GM12874 (cell line): ENCODE results near the gene NACA2.

Experiments used
- TF ChIP-seq, protein P1 (sequence below): IDR thresholded peaks from 2 replicates; pipeline ENCODE4 v1.5.1; 2011; ENCODE audit warnings: low read depth, mild to moderate bottlenecking, control low read depth, low read length, moderate library complexity; ENCODE audit not compliant: insufficient read depth

The NACA2 gene

DNA sequence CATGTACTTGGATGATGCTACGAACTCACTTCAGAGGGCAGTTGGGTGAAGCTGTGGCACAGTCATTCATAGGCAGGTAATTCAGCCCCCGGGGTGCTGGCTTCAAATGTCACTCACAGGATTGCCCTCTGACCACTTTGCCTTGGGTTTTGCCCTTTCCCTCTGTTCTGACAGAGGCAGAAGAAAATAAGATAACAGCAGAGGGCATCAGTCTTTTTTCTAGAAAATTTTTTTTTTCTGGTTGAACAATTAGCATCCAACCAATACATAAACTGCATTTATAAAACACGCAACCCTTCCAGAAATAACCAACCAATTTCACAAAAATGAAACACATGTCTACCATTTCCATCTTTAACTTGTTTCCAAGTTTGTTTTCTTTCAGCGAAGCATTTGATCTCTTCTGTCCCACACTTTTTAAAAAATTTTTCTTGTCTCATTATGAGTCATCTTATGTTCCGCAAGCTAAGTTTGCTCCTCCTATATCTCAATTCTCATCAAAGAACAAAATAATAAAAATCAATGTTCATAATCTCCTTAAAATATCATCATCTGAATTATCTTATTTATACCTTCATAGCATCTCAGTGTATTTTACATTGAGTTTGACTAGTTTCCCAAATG lies 15.6 kb downstream of the NACA2 start:
- TF ChIP-seq, protein P1, sequence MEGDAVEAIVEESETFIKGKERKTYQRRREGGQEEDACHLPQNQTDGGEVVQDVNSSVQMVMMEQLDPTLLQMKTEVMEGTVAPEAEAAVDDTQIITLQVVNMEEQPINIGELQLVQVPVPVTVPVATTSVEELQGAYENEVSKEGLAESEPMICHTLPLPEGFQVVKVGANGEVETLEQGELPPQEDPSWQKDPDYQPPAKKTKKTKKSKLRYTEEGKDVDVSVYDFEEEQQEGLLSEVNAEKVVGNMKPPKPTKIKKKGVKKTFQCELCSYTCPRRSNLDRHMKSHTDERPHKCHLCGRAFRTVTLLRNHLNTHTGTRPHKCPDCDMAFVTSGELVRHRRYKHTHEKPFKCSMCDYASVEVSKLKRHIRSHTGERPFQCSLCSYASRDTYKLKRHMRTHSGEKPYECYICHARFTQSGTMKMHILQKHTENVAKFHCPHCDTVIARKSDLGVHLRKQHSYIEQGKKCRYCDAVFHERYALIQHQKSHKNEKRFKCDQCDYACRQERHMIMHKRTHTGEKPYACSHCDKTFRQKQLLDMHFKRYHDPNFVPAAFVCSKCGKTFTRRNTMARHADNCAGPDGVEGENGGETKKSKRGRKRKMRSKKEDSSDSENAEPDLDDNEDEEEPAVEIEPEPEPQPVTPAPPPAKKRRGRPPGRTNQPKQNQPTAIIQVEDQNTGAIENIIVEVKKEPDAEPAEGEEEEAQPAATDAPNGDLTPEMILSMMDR = no peak

- TF ChIP-seq, protein P1 = no peak
Measured at GRCh38 chr17:61574542-61575351, 16.3 kb downstream of the NACA2 start.

DNA sequence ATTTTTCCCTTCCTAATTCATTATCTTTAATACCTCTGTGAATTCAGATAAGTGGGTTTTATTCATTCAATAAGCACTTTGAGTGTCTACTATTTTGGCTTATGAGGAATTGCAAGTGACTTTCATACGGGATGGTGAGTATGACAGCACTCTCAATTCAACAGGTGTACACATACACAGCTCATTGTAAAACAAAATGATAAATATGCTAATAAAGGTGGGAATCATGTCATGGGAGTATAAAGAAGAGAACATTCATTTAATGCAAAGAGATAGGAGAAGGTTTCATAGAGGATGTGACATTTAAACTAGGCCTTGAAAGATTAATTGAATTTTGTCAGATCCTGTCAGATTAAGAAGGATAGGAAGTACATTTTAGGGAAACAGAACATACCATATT lies 19.4 kb downstream of the NACA2 start:
- TF ChIP-seq, protein P1 = no peak

DNA sequence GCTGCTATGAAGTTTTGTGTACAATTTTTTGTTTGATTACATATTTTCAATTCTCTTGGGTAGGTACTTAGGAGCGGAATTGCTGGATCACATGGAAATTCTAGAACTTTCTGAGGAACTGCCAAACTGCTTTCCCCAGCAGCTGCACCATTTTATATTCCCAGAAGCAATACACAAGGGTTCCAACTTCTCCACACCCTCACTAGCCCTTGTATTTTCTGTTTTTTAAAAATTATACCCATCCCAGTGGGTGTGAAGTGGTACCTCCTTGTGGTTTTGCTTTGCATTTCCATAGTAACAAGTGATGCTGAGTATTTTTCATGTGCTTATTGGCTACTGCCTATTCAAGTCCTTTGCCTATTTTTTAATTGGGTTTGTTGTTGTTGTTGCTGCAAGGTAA lies 20.9 kb downstream of the NACA2 start:
- TF ChIP-seq, protein P1 = no peak

DNA sequence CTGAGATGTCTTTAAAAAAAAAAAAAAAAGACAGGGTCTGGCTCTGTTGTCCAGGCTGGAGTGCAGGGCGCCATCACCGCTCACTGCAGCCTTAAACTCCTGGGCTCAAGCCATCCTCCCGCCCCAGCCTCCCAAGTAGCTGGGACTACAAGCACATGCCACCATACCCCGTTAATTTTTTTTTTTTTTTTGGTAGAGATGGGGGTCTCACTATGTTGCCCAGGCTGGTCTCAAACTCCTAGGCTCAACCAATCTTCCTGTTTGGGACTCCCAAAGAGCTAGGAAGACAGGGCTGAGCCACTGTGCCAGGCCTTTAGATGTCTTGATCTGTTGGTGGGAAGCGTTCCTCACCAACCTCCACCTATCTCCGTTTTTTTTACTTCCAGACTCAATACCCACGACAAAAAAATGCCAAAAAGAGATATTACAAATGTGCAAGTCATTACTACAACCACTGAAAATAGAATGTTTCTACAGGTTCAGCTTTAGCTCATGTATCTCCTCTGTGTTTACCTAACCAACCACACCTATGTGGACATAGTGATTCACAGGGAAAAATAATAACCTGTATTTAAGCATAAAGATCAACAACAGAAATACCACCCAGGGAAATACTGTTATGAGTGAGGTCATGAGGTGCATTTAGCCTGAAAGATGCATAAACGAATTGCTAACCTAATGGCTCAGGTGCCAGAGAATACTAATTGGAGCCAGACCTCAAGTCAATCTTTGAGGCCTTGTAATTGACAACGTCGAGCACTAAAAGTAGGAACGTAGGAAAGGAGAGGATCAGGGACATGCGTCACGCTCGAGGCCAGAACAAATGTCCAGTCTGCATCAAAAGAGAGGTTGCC lies 22.6 kb downstream of the NACA2 start:
- TF ChIP-seq, protein P1 = no peak

GRCh38 chr17:61567045-61567802 lies 23.8 kb downstream of the NACA2 start:
- TF ChIP-seq, protein P1 = no peak

GRCh38 chr17:61565213-61565612 lies 25.8 kb downstream of the NACA2 start:
- TF ChIP-seq, protein P1 = no peak
